22Rv1 (cell line): ENCODE data around the gene TASOR2.

Experiments
- H3K27ac ChIP-seq: fragments of 450-650 bp; 2 replicates; pipeline ENCODE4 v1.5.1; 2017
- ZFX ChIP-seq: fragments of 450-650 bp; IDR thresholded peaks from 2 replicates; pipeline ENCODE4 v1.6.1; 2017; ENCODE audit warnings: antibody characterized with exemption, borderline replicate concordance
- TF ChIP-seq, protein P1 (sequence below): fragments of 450-650 bp; IDR thresholded peaks from 2 replicates; pipeline ENCODE4 v1.5.1; 2017; ENCODE audit warnings: mild to moderate bottlenecking

Gene TASOR2

GRCh38 chr10:5684318-5684970 lies at the start of gene TASOR2:
Gene TASOR2 (plus strand): TSS chr10:5684838. CDS start chr10:5720643, 35,805 bp downstream.
- TF ChIP-seq, protein P1, sequence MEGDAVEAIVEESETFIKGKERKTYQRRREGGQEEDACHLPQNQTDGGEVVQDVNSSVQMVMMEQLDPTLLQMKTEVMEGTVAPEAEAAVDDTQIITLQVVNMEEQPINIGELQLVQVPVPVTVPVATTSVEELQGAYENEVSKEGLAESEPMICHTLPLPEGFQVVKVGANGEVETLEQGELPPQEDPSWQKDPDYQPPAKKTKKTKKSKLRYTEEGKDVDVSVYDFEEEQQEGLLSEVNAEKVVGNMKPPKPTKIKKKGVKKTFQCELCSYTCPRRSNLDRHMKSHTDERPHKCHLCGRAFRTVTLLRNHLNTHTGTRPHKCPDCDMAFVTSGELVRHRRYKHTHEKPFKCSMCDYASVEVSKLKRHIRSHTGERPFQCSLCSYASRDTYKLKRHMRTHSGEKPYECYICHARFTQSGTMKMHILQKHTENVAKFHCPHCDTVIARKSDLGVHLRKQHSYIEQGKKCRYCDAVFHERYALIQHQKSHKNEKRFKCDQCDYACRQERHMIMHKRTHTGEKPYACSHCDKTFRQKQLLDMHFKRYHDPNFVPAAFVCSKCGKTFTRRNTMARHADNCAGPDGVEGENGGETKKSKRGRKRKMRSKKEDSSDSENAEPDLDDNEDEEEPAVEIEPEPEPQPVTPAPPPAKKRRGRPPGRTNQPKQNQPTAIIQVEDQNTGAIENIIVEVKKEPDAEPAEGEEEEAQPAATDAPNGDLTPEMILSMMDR: no peak
- no peak for TF ChIP-seq ZFX
- H3K27ac ChIP-seq: peak within 1 kb of the TSS; percentile 91

- H3K27ac ChIP-seq: no peak overlapping the region
Observed at GRCh38 chr10:5634918-5635317, 49.7 kb upstream of the TASOR2 start.

DNA sequence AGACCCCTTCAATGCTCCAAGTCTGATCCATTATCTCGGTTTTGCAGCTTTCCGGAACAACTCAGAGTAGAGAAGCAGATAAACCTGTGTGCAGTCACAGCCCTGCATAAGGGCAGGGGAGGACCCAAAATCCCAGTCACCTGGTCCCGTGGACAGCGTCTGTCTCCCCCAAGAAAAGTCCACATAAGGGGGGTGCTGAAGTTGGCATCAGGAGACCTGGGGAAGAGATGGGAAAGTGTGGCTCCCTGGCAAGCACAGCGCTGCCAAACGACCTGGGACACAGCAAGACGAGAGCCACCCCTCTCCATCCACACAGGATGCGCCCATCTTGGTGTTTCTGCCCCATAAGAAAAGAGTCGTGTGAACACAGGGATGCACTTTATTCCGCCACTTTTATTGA lies 46.1 kb upstream of the TASOR2 start:
- no peak for TF ChIP-seq ZFX
- TF ChIP-seq, protein P1: no peak
- no peak overlapping the region for H3K27ac ChIP-seq

More at GRCh38 chr10:5634918-5635317, 49.7 kb upstream of the TASOR2 start:
- TF ChIP-seq, protein P1: no peak
- no peak for TF ChIP-seq ZFX

DNA sequence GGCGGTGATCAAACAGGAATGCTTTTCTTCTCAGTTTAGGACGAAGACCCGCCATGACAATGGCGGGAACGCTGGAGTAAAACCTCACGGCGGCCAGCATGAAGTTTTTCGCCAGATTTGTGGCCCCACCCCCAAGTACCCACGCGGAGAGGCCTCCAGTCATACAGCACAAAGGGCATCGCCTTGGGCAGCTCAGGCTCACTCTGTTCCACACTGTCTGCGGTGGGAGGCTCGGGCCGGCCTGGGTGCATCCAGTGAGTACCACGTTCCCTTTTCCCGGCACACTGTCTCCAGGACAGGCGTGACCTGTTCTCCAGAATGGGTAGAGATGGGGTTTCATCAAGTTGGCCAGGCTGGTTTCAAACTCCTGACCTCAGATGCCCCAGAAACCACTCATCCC lies 45.6 kb upstream of the TASOR2 start:
- TF ChIP-seq, protein P1: no peak
- TF ChIP-seq ZFX: no peak
- no peak overlapping the region for H3K27ac ChIP-seq

DNA sequence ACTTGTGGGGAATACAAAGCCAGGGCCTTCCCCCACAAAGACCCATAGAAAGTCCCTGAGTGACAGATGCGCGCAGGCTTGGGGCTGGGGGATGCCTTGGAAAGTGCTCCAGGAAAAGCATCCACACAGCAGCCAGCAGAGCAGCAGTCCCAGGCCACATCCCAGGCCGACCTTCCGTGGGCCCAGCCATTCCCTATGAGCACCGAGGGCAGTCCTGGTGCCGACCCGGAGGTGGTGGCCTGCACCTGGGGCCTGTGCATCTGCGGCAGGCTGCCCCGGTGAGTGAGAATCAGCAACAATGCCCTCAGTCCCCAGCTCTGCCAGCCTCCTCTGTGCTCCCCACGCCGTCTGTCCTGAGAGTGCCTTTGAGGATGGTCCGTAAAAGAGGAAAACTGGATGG lies 44.6 kb upstream of the TASOR2 start:
- no peak overlapping the region for H3K27ac ChIP-seq
- TF ChIP-seq, protein P1: no peak
- no peak for TF ChIP-seq ZFX

- TF ChIP-seq ZFX: no peak
- TF ChIP-seq, protein P1: no peak
- no peak overlapping the region for H3K27ac ChIP-seq
Observed at GRCh38 chr10:5640501-5640900, 44.1 kb upstream of the TASOR2 start.

DNA sequence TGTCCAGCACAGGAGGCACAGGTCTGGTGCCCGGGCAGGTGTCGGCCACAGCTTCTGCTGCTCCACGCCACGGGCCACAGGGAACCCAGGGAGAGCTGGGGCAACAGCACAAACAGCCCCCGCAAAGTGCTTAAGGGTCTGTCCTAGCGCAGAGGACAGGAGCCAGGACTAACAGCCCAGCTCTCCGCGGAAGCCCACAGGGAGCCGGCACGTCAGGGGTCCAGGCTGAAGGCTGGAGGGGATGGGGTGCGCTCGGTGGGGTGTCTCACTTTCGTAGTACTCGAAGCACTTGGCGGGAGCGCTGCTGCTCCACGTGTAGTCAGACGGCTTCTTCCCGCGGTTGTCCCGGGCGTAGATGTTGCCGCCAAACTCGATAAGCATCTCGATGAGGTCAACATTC lies 43.1 kb upstream of the TASOR2 start:
- TF ChIP-seq, protein P1: no peak
- TF ChIP-seq ZFX: no peak

More for the DNA sequence above, 43.1 kb upstream of the TASOR2 start:
- no peak overlapping the region for H3K27ac ChIP-seq
